ENCODE results near the gene PARVB. TPM values are rescaled to one million over a fixed set of nuclear protein-coding genes. Genes with fewer than 3 reads are reported as not detected.

PARVB gene
- total RNA-seq, 4 donors from 2014 or later = 120 to 201 (median 147) TPM

- intact Hi-C loops (cut with DNase I; ENCODE audit: low total_unique reads) = no loop called here
- no peaks in the 10 kb centered on the region for H3K4me1 ChIP-seq
- H3K9me3 ChIP-seq = no peaks in the 10 kb centered on the region
- H3K36me3 ChIP-seq = no peaks in the 10 kb centered on the region
- TF ChIP-seq POLR2A (IDR thresholded peaks at IDR 0.05) = no peak
- no peak for TF ChIP-seq CTCF (IDR thresholded peaks at IDR 0.05 in 4 of 5, conservative IDR thresholded peaks at IDR 0.05 in 1 of 5)
- H3K27me3 ChIP-seq = peaks cover 2 to 9% (median 5%) of the 10 kb centered on the region in 3 donors
- in situ Hi-C loops (cut with MboI; ENCODE audit: low sequenced_read_pairs in 4 of 4) = no loop called here
- no peak for ATAC-seq
- no peak for DNase-seq
- H3K27ac ChIP-seq = no peak overlapping the region
- H3K4me3 ChIP-seq = no peak overlapping the region
Observed at GRCh38 chr22:44197271-44197670, 173.2 kb downstream of the PARVB start.

- Histone ChIP-seq H3K4me3 (no peak overlapping the region), H3K27ac (no peak overlapping the region), H3K9me3 (no peaks in the 10 kb centered on the region), H3K27me3 (peaks cover 0 to 9% (median 2%) of the 10 kb centered on the region in 3 donors), H3K36me3 (no peaks in the 10 kb centered on the region), H3K4me1 (no peaks in the 10 kb centered on the region)
- ATAC-seq = no peak
- no peak for DNase-seq
- in situ Hi-C loops (cut with MboI; ENCODE audit: low sequenced_read_pairs in 4 of 4) = no loop called here
- intact Hi-C loops (cut with DNase I; ENCODE audit: low total_unique reads) = no loop called here
- TF ChIP-seq CTCF (IDR thresholded peaks at IDR 0.05 in 4 of 5, conservative IDR thresholded peaks at IDR 0.05 in 1 of 5) = no peak
- no peak for TF ChIP-seq POLR2A (IDR thresholded peaks at IDR 0.05)
Observed at GRCh38 chr22:44199164-44199563, 175.1 kb downstream of the PARVB start.

DNA sequence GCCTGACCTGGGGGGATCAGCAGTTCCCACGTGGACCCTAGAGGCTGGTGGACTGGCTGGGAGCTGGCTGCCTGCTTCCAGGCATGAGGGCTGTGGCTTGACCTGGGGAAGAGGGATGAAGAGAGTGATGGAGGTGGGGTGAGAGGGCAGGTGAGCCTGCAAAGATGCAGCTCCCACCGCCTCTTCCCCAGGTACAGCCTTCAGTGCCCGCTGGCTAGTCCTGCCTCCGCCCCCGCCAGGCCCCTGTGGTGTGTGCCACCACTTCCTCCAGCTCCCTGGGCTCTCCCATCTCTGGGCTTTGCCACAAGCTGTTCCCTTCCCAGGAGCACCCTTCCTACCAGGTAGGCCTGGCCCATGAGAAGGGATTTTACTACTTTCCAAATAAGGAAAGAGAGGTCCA lies 175.8 kb downstream of the PARVB start:
- no peaks in the 10 kb centered on the region for H3K9me3 ChIP-seq
- no peak overlapping the region for H3K4me3 ChIP-seq
- DNase-seq (no peak), ATAC-seq (no peak)
- TF ChIP-seq CTCF (IDR thresholded peaks at IDR 0.05 in 4 of 5, conservative IDR thresholded peaks at IDR 0.05 in 1 of 5) (no peak), POLR2A (IDR thresholded peaks at IDR 0.05) (no peak)
- H3K4me1 ChIP-seq = no peaks in the 10 kb centered on the region
- no peaks in the 10 kb centered on the region for H3K36me3 ChIP-seq
- H3K27me3 ChIP-seq = peaks cover 0 to 6% (median 2%) of the 10 kb centered on the region in 3 donors
- in situ Hi-C loops (cut with MboI; ENCODE audit: low sequenced_read_pairs in 4 of 4) = no loop called here
- H3K27ac ChIP-seq = no peak overlapping the region
- intact Hi-C loops (cut with DNase I; ENCODE audit: low total_unique reads) = no loop called here

DNA sequence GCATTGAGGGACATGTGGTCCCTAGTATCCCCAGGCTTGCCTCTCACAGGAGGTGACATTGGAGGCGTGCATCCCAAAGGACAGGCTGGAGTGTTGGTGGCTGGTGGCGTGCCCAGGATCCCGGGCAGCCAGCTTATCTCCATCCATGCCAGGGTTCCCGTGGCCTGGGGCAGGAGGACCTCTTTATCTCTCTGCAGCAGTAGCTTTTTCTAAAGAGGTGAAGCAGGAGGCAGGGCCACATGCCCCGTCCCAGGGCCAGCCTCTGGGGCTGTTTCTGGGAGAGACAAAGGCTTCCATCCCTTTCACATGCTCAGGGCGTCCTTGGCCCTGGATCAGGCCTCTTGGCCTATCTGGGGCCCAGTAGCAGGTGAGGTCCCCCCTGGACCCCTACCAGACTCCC lies 176.3 kb downstream of the PARVB start:
- H3K4me3 ChIP-seq = no peak overlapping the region
- no peak for DNase-seq
- TF ChIP-seq CTCF (IDR thresholded peaks at IDR 0.05 in 4 of 5, conservative IDR thresholded peaks at IDR 0.05 in 1 of 5) (no peak), POLR2A (IDR thresholded peaks at IDR 0.05) (no peak)
- intact Hi-C loops (cut with DNase I; ENCODE audit: low total_unique reads) = no loop called here
- no peaks in the 10 kb centered on the region for H3K9me3 ChIP-seq
- no peak for ATAC-seq
- peaks cover 0 to 5% (median 2%) of the 10 kb centered on the region in 3 donors for H3K27me3 ChIP-seq
- in situ Hi-C loops (cut with MboI; ENCODE audit: low sequenced_read_pairs in 4 of 4) = no loop called here
- no peaks in the 10 kb centered on the region for H3K36me3 ChIP-seq
- no peak overlapping the region for H3K27ac ChIP-seq
- H3K4me1 ChIP-seq = no peaks in the 10 kb centered on the region

GRCh38 chr22:44200855-44201550 lies 176.9 kb downstream of the PARVB start:
- in situ Hi-C loops (cut with MboI; ENCODE audit: low sequenced_read_pairs in 4 of 4) (no loop called here), intact Hi-C loops (cut with DNase I; ENCODE audit: low total_unique reads) (no loop called here)
- Histone ChIP-seq H3K4me1 (no peaks in the 10 kb centered on the region), H3K9me3 (no peaks in the 10 kb centered on the region), H3K36me3 (no peaks in the 10 kb centered on the region), H3K27me3 (peaks cover 0 to 5% (median 2%) of the 10 kb centered on the region in 3 donors), H3K27ac (no peak overlapping the region), H3K4me3 (no peak overlapping the region)
- no peak for DNase-seq
- ATAC-seq = no peak
- TF ChIP-seq CTCF (IDR thresholded peaks at IDR 0.05 in 4 of 5, conservative IDR thresholded peaks at IDR 0.05 in 1 of 5) = no peak
- no peak for TF ChIP-seq POLR2A (IDR thresholded peaks at IDR 0.05)

All from gastrocnemius medialis (tissue), 4 donors.